Measurements from ENCODE around the gene AHR.

Gene AHR

GRCh38 chr7:17304926-17305325, 6.5 kb downstream of the AHR start:
- DNase-seq (ENCODE audit: low read depth) = no peak

- DNase-seq (ENCODE audit: low read depth) = no peak
Measured at GRCh38 chr7:17305387-17306171, 7.1 kb downstream of the AHR start.

GRCh38 chr7:17307000-17307399, 8.5 kb downstream of the AHR start:
- no peak for DNase-seq (ENCODE audit: low read depth)

- no peak for DNase-seq (ENCODE audit: low read depth)
Measured at GRCh38 chr7:17307558-17307957, 9.1 kb downstream of the AHR start.

GRCh38 chr7:17307969-17308648, 9.7 kb downstream of the AHR start:
- no peak for DNase-seq (ENCODE audit: low read depth)

GRCh38 chr7:17311194-17311593, 12.7 kb downstream of the AHR start:
- no peak for DNase-seq (ENCODE audit: low read depth)

GRCh38 chr7:17311952-17312351, 13.5 kb downstream of the AHR start:
- no peak for DNase-seq (ENCODE audit: low read depth)

GRCh38 chr7:17312641-17313040, 14.2 kb downstream of the AHR start:
- DNase-seq (ENCODE audit: low read depth) = no peak

- DNase-seq (ENCODE audit: low read depth) = no peak
Measured at GRCh38 chr7:17313194-17313593, 14.7 kb downstream of the AHR start.

GRCh38 chr7:17315974-17316373, 17.5 kb downstream of the AHR start:
- DNase-seq (ENCODE audit: low read depth) = no peak

GRCh38 chr7:17318146-17318545, 19.7 kb downstream of the AHR start:
- no peak for DNase-seq (ENCODE audit: low read depth)

- DNase-seq (ENCODE audit: low read depth) = no peak
Measured at GRCh38 chr7:17319164-17320101, 21.0 kb downstream of the AHR start.

GRCh38 chr7:17320102-17320497, 21.6 kb downstream of the AHR start:
- no peak for DNase-seq (ENCODE audit: low read depth)

GRCh38 chr7:17320657-17321056, 22.2 kb downstream of the AHR start:
- no peak for DNase-seq (ENCODE audit: low read depth)

GRCh38 chr7:17325364-17325763, 26.9 kb downstream of the AHR start:
- no peak for DNase-seq (ENCODE audit: low read depth)

GRCh38 chr7:17326378-17326777, 27.9 kb downstream of the AHR start:
- DNase-seq (ENCODE audit: low read depth) = no peak

GRCh38 chr7:17328641-17329040, 30.2 kb downstream of the AHR start:
- DNase-seq (ENCODE audit: low read depth) = no peak

GRCh38 chr7:17329440-17329839, 31.0 kb downstream of the AHR start:
- DNase-seq (ENCODE audit: low read depth) = no peak

- DNase-seq (ENCODE audit: low read depth) = no peak
Measured at GRCh38 chr7:17331891-17332501, 33.5 kb downstream of the AHR start.

GRCh38 chr7:17333221-17333620, 34.8 kb downstream of the AHR start:
- DNase-seq (ENCODE audit: low read depth) = no peak

- DNase-seq (ENCODE audit: low read depth) = no peak
Measured at GRCh38 chr7:17336168-17336567, 37.7 kb downstream of the AHR start.

GRCh38 chr7:17339139-17339538, 40.7 kb downstream of the AHR start:
- no peak for DNase-seq (ENCODE audit: low read depth)
